NCI-H1436 (cell line): ENCODE data around the gene TRRAP.

ENCODE experiments used
- DNase-seq: peaks from one replicate; lab custom pipeline; 2025; lab: John Stamatoyannopoulos, UW

The TRRAP gene

DNA sequence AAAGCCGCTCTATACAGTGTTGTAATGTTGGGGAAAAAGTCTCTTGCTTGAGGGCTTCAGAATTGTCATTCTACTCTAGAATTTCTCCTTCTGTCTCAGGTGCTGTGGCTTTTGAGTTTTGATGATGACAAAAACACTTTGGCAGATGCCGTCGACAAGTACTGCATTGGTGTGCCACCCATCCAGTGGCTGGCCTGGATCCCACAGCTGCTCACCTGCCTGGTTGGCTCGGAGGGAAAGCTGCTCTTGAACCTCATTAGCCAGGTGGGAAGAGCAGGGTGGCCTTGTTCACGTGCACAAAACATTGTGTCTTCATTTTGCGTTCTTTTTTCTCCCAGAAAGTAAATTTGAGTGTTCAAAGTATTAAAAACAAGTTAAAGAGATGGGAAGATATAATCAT, 112.0 kb downstream of the TRRAP start:
- DNase-seq, result no peak

GRCh38 chr7:98991141-98991540, 112.8 kb downstream of the TRRAP start:
- no peak for DNase-seq

- no peak for DNase-seq
Measured at GRCh38 chr7:98992076-98992475, 113.7 kb downstream of the TRRAP start.

GRCh38 chr7:98993024-98993897, 114.9 kb downstream of the TRRAP start:
- no peak for DNase-seq

DNA sequence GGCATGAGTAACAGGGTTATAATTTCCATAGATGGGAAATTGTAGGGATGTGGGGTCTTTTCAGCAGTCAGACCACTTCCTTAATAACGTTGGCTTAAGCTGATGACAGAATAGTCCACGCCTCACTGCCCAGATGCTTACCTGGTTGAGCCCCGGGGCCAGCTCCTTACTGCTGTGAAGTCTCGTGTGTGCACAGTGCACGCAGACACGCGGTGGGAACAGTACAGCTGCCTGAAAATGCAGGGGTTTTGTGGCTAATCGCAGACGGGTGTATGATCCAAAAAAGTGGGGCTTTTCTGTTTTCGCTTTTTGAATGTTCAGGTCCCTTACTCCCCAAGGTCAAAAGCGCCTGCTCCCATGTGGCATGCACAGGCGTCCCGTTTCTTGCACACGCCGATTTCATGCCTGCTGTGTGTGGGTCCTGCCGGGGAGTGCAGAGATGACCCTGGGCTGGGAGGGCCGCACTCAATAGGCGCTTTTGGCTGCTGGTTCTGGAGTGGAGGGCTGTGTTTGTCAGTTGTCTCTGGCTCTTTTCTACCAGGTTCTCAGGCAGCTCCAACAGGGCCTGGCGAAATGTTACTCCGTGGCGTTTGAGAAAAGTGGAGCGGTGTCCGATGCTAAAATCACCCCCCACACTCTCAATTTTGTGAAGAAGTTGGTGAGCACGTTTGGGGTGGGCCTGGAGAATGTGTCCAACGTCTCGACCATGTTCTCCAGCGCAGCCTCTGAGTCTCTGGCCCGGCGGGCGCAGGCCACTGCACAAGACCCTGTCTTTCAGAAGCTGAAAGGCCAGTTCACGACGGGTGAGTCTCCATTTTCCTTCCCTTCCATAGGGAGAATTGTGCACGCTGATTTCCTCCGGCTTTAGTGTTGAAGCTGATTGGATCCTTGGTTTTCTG, 116.0 kb downstream of the TRRAP start:
- DNase-seq, result no peak

DNA sequence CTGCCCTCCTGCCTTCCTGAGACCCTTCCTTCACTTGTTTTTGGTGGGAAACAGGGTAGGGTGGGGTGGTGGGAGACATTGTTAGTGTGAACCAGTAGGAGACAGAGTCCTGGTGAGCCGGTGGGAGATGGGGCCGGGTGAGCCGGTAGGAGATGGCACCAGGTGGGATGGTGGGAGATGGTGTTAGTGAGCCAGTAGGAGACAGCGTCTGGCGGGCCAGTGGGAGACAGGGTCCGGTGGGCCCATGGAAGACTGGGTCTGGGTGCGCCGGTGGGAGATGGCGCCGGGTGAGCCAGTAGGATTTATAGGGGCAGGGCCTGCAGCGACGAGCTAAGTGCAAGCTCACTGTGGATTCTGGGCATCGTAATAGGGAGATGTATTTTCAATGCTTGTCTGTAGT, 116.8 kb downstream of the TRRAP start:
- no peak for DNase-seq

DNA sequence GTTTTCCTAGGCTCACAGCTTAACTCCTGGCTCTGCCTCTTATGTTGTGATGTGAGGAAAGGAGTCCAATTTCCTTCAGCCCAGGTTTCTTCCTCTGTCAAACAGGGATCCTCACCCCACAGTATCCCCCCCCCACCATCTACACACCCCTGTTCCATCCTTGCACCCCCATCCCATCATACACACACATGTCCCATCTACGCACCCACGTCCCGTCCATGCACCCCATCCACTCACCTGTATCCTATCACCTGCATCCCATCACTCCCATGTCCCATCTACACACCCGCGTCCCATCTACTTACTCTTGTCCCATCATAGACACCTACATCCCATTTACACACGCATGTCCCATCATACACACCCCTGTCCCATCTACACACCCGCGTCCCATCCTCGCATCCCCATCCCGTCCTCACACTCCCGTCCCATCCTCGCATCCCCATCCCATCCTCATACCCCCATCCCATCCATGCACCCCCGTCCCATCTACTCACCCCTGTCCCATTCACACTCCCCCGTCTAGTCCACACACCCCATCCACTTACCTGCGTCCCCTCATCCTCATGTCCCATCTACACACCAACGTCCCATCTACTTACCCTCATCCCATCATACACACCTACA, 117.3 kb downstream of the TRRAP start:
- DNase-seq, result no peak

DNA sequence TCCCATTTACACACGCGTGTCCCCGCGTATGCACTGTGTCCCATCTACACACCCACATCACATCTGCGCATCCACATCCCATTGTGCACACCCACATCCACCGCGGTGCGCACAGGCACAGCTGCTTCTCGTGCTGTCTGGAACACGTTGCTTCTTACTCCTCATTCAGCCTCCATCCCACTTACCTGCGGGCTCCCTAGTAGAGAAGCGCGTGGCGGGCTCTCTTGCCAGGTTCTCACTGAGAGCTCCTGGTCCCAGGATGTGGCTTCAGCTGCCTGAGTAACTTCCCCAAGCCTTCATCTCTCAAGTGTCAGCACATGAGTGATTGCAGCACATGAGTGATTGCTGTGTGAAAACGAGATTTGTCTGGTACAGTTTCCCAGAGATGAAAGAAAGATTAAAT, 117.8 kb downstream of the TRRAP start:
- DNase-seq, result no peak

- no peak for DNase-seq
Measured at GRCh38 chr7:98997846-98998245, 119.5 kb downstream of the TRRAP start.

DNA sequence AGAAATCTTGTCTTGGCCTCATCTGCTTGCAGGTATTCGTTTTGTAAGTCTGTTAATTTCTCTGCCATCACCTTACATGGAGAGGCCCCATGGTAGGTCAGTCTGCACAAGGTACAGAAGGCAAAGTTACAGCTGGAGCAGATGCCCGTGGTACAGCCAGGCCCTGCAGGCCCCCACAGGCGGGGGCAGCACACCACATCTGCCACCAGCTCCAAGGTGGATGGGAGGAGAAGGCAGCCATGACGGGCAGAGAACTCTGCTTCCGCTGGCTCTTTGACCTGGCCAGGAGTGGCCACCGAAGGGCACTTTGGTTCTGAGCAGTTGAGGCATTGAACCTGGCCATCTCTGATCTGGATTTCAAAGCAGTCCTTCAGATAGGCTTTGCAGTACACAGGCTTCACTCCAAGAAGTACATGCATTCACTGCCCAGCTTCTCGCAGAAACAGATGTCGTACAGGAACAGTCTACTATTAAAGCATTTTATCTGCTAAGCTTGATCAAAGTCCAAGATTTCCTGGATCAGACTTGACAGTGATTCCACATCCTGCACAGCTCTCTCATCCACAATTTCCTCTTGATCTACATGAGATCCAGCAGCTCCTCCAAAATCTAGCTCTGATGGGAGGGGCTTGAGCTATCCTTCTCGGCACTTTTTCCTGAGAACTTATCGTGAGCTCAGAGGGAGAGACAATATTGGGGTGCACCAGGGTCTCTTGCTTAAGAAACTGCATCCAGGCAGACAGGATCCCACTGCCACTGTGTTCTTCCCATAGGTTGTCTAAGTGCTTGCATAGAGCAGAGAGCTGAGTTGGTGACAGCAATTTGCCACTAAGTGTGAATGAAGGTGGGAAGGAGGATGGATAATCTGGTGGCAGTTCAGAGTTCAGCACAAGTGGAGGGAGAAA, 120.7 kb downstream of the TRRAP start:
- DNase-seq, result no peak

DNA sequence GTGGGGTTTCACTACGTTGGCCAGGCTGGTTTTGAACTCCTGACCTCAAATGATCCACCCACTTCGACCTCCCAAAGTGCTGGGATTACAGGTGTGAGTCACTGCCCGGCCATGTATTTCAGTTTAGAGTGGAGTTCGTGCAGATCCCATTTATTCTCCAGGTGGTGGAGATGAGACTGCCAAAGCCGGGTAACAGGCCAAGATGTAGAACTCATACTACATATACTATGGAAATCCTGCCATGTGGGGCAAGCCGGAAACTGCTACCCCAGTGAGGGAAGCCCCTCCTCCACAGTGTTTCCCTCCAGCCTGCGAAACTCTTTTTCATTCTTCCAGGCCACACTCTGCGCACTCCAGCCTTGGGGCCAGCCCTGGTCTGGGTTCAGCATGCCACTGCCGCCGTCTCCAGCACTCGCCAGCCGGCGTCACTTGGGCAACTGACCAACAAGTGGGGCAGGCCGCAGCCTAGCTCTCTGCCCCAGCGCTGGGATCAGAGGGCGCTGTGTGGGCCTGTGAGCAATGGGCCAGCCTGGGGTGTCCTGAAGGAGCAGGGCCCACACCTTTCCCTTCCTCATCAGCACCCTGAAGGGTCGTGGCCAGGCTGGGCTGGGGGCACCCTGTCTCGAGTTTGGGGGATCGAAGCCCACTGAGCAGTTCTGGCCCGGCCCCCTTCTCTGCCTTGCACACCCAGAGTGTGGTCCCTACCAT, 122.0 kb downstream of the TRRAP start:
- no peak for DNase-seq

- no peak for DNase-seq
Measured at GRCh38 chr7:99000904-99001465, 122.7 kb downstream of the TRRAP start.

DNA sequence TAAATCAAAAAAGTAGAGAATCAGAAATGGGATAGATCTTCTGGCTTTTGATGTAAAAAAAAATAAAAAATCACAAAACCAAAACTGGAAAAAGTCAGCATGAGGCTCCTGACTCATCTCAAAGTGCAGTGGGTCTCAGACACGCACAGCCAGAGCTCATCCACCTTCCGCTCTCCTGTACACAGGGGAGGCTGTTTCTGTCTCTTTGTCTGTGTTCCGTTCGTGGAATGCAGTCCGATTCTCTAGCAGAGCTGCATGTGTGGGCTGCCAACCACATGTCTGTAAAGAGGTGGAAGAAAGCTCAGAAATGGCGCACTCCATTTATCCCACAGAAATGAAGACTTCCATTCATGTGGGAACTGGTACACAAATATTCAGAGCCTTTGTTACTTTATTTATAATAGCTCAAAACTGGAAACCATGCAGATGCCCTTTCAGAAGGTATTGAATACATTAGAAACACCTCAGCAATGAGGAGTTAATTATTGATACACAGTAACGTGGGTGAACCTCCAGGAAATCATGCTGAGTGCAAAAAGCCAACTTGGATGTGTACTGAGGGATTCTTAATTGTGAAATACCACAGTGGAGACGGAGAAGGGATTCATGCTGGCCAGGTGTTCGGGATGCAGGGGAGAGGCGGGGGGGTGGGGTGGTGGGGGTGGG, 123.3 kb downstream of the TRRAP start:
- no peak for DNase-seq

- no peak for DNase-seq
Measured at GRCh38 chr7:99002148-99002826, 124.0 kb downstream of the TRRAP start.

GRCh38 chr7:99002827-99003212, 124.5 kb downstream of the TRRAP start:
- DNase-seq, result no peak

- DNase-seq, result no peak
Measured at GRCh38 chr7:99003419-99003818, 125.1 kb downstream of the TRRAP start.

GRCh38 chr7:99004216-99004615, 125.9 kb downstream of the TRRAP start:
- no peak for DNase-seq

- DNase-seq, result no peak
Measured at GRCh38 chr7:99004781-99005500, 126.6 kb downstream of the TRRAP start.

GRCh38 chr7:99005776-99006175, 127.4 kb downstream of the TRRAP start:
- DNase-seq, result no peak
